ENCODE data around the gene DOCK4. TPM values are rescaled to one million over a fixed set of nuclear protein-coding genes. Genes with fewer than 3 reads are reported as not detected.

Gene DOCK4
- total and polyA plus RNA-seq, 2 of the 8 experiments (the other 6 are each of a cell fraction or from before 2014, with no cell fraction given), result 5.1 to 23.6 TPM

GRCh38 chr7:111676811-111677210 lies 529.4 kb downstream of the DOCK4 start:
- no peak overlapping the region for H3K18ac ChIP-seq (ENCODE audit: extremely low read depth, low read length)
- no peak overlapping the region for H3K4ac ChIP-seq (replicated peaks; ENCODE audit: insufficient read length, low read depth, low read length)
- H3K9ac ChIP-seq (replicated peaks in 1 of 4; ENCODE audit: extremely low read depth in 1 of 4, low read depth in 3 of 4, low read length in 3 of 4), result no peak overlapping the region
- H2BK5ac ChIP-seq (ENCODE audit: low read depth, low read length), result no peak overlapping the region
- H2BK12ac ChIP-seq (ENCODE audit: low read depth, low read length), result no peak overlapping the region
- H3K4me1 ChIP-seq (replicated peaks in 1 of 4; ENCODE audit: control insufficient read depth in 3 of 4, insufficient read depth in 4 of 4, low read length in 3 of 4), result no peaks in the 10 kb centered on the region
- no peak overlapping the region for H3K4me2 ChIP-seq (ENCODE audit: insufficient read depth in 1 of 2, low read depth in 2 of 2, low read length in 2 of 2)
- DNase-seq (ENCODE audit: low read depth in 1 of 2, low spot score in 2 of 2) (no peak), FAIRE-seq (no peak)
- no peak overlapping the region for H3K27ac ChIP-seq (ENCODE audit: low read depth, low read length)
- TF ChIP-seq RXRA (IDR thresholded peaks at IDR 0.05; ENCODE audit: insufficient read depth, low read depth, low read length), result no peak
- TF ChIP-seq SP2 (IDR thresholded peaks at IDR 0.05; ENCODE audit: low read length), result no peak
- TF ChIP-seq TBP (IDR thresholded peaks at IDR 0.05; ENCODE audit: low read depth, low read length), result no peak
- TF ChIP-seq SIN3A (conservative IDR thresholded peaks at IDR 0.05 in 1 of 2, IDR thresholded peaks at IDR 0.05 in 1 of 2; ENCODE audit: low read depth in 1 of 2, low read length in 2 of 2), result no peak
- no peak for TF ChIP-seq NANOG (IDR thresholded peaks at IDR 0.05; ENCODE audit: insufficient read depth, low read depth, low read length, poor library complexity, severe bottlenecking)
- no peak for TF ChIP-seq BACH1 (IDR thresholded peaks at IDR 0.05; ENCODE audit: low read length)
- TF ChIP-seq ATF2 (IDR thresholded peaks at IDR 0.05; ENCODE audit: low read length), result no peak
- no peak for TF ChIP-seq CTCF (IDR thresholded peaks at IDR 0.05; ENCODE audit: control extremely low read depth in 1 of 3, insufficient read depth in 1 of 3, low read depth in 1 of 3, low read length in 3 of 3)
- H3K14ac ChIP-seq (ENCODE audit: insufficient read length), result no peak overlapping the region
- no peak overlapping the region for H2BK15ac ChIP-seq (ENCODE audit: low read length)
- H3K4me3 ChIP-seq (ENCODE audit: extremely low read depth in 1 of 4, insufficient read depth in 2 of 4, low read depth in 3 of 4, low read length in 4 of 4), result no peak overlapping the region
- no peak overlapping the region for H3K56ac ChIP-seq (replicated peaks; ENCODE audit: insufficient read length, low read depth, low read length)
- no peak overlapping the region for H4K5ac ChIP-seq (ENCODE audit: insufficient read length, low read depth, low read length)
- H2BK120ac ChIP-seq (replicated peaks; ENCODE audit: low read depth, low read length), result no peak overlapping the region
- H3K79me1 ChIP-seq (ENCODE audit: low read depth, low read length), result no peaks in the 10 kb centered on the region
- H2AFZ ChIP-seq (ENCODE audit: low read length), result no peak overlapping the region
- no peaks in the 10 kb centered on the region for H3K9me3 ChIP-seq (ENCODE audit: insufficient read depth in 2 of 2, low read depth in 1 of 2, low read length in 1 of 2)
- ChIA-PET CTCF (ENCODE audit: partially characterized antibody) (interaction anchor here (1.8 kb wide), 1 partner anchor 54 kb away, joined by 8 read pairs; no protein-coding TSS in a partner anchor), POLR2A (ENCODE audit: partially characterized antibody) (no interaction called here)
- H3K79me2 ChIP-seq (ENCODE audit: control insufficient read depth in 1 of 2, insufficient read depth in 2 of 2, low read length in 2 of 2), result no peaks in the 10 kb centered on the region
- no peak overlapping the region for H3K23ac ChIP-seq (ENCODE audit: insufficient read length)
- no peaks in the 10 kb centered on the region for H3K27me3 ChIP-seq (replicated peaks in 1 of 4; ENCODE audit: control insufficient read depth in 3 of 4, extremely low read depth in 1 of 4, insufficient read depth in 3 of 4, low read length in 3 of 4)
- H3K23me2 ChIP-seq (ENCODE audit: low read depth, low read length), result no peaks in the 10 kb centered on the region
- no peaks in the 10 kb centered on the region for H4K20me1 ChIP-seq (replicated peaks in 1 of 2; ENCODE audit: control insufficient read depth in 1 of 2, insufficient read depth in 2 of 2, low read length in 2 of 2)
- H4K91ac ChIP-seq (replicated peaks; ENCODE audit: insufficient read length, low read length), result no peak overlapping the region
- H3K36me3 ChIP-seq (ENCODE audit: control insufficient read depth in 2 of 4, insufficient read depth in 4 of 4, low read length in 3 of 4), result no peaks in the 10 kb centered on the region
- 94% methylated on average over 2 of the region's 2 CpGs; no CpG with 5 or more reads in 1 of the 2 experiments for WGBS, 2 experiments (ENCODE audit: extremely low coverage in 1 of 2, insufficient coverage in 1 of 2, insufficient read length in 1 of 2, insufficient replicate concordance in 2 of 2, low coverage in 1 of 2, low lambda C conversion rate in 2 of 2, missing lambda C conversion rate in 1 of 2)
- no peak overlapping the region for H2BK20ac ChIP-seq (ENCODE audit: low read length)
- no peak overlapping the region for H4K8ac ChIP-seq (ENCODE audit: extremely low read depth, insufficient read depth, low read length)
- no peak overlapping the region for H2AK5ac ChIP-seq (ENCODE audit: low read depth, low read length)

Measured in H1 (cell line).